NCI-H2081 (cell line): ENCODE results near the gene HOXA2.

Source experiments
- DNase-seq, 2 experiments: peaks; one replicate each; lab custom pipeline; 2025; lab: John Stamatoyannopoulos, UW

Gene HOXA2

GRCh38 chr7:27098578-27099451 lies 3.7 kb downstream of the HOXA2 start:
- no peak for DNase-seq

GRCh38 chr7:27097686-27098577 lies 4.6 kb downstream of the HOXA2 start:
- peak in 1 of 2 experiments; percentile 43 for DNase-seq

- DNase-seq = peak; percentile 46 to 50
These were observed 5.5 kb downstream of the HOXA2 start for GRCh38 chr7:27096768-27097514.

- peak; percentile 93 to 95 for DNase-seq
These were observed 6.4 kb downstream of the HOXA2 start, which contains the start of gene HOXA1 for GRCh38 chr7:27095897-27096767. Gene HOXA1, minus strand, starts transcription at chr7:27096000. Its CDS starts 88 bp downstream, at chr7:27095912.

- no peak for DNase-seq
These were observed 7.2 kb downstream of the HOXA2 start for GRCh38 chr7:27095050-27095896.

GRCh38 chr7:27094304-27095049 lies 8.0 kb downstream of the HOXA2 start:
- no peak for DNase-seq

GRCh38 chr7:27093184-27093895 lies 9.1 kb downstream of the HOXA2 start:
- DNase-seq = no peak

GRCh38 chr7:27092819-27093110 lies 9.7 kb downstream of the HOXA2 start:
- DNase-seq = no peak

GRCh38 chr7:27091941-27092818 lies 10.3 kb downstream of the HOXA2 start:
- no peak for DNase-seq

GRCh38 chr7:27091105-27091504 lies 11.4 kb downstream of the HOXA2 start:
- peak in 1 of 2 experiments; percentile 44 for DNase-seq

GRCh38 chr7:27088002-27088922 lies 14.2 kb downstream of the HOXA2 start:
- DNase-seq = no peak

GRCh38 chr7:27083646-27084045 lies 18.8 kb downstream of the HOXA2 start:
- no peak for DNase-seq

GRCh38 chr7:27082171-27082570 lies 20.3 kb downstream of the HOXA2 start:
- no peak for DNase-seq

GRCh38 chr7:27080844-27081436 lies 21.5 kb downstream of the HOXA2 start:
- DNase-seq = no peak

- DNase-seq = no peak
These were observed 23.1 kb downstream of the HOXA2 start for GRCh38 chr7:27079234-27079975.
